GM19025 (cell line): ENCODE data around the gene DMTF1.
"Not testable (repeated sequence)": the region's sequence is repeated elsewhere in the genome, so short reads cannot be mapped to it uniquely, and the experiment has no call there.

Experiments used
- ATAC-seq: cut with Tn5 transposase; IDR thresholded peaks from one replicate; pipeline ENCODE4 v1.9.1; 2021; ENCODE audit warnings: mild to moderate bottlenecking, low read depth, moderate library complexity; ENCODE audit not compliant: unreplicated experiment

Gene DMTF1

GRCh38 chr7:87219545-87220025, 67.3 kb downstream of the DMTF1 start, which contains the start of gene TMEM243:
Gene TMEM243, minus strand, starts transcription at chr7:87219732. Its CDS starts 229 bp downstream, at chr7:87219503.
- ATAC-seq, result peak; percentile 37

DNA sequence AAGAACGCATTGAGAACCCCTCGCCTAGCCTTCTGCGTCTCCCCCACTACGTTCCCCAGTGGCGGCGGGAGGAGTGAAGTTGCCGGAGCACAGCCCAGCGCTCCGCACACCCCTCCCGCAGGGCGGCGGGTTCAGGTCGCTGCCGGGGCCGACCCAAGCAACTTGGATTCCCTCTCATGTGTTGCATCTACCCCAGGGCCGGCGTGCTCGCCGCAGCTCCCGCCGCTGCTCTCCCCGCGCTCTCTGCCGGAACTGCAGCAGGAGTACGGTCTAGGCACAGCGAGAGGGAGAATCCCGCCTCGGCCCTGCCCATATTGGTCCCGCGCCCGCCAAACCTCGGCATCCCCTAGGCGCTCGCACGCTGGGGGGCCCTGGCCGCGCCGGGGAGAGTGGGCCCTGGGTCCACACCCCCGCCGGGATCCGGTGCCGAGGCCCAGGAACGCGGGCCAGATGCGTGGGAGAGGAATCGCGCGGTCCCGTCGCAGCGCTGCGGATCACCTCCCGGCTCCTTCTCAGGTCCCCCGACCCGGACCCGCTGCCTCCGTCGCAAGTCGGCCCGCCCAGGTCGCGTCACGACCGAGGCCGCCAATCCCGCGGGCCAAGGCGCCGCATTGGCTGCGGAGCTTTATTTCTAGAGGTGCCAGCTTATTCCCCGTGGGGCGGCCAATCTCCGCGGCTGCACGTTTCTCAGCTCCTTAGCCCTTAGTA, 67.9 kb downstream of the DMTF1 start:
- peak; percentile 25 for ATAC-seq

DNA sequence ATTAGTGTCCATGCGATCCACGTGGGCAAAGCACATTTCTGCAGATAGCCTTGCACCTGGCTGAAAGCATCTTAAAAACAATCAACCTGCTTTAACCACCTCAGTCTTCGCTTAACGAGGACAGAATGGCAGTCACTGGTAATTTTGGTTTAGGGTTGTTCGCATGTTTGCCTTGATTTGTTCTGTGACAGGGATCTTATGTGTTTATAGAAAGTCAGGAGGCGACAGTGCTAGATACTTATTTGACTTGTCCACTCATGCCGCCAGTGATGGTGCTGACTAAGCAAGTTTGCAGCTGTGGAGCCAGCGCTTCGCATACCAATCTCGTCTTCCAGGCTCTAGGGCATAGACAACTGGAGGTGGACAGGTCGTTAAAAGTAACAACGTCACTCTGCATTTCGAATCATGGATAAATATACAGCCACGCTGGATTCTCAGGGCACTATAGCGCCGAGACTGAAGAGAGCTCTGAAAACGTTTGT, 68.5 kb downstream of the DMTF1 start:
- ATAC-seq, result no peak

GRCh38 chr7:87223666-87224065, 71.4 kb downstream of the DMTF1 start:
- no peak for ATAC-seq

DNA sequence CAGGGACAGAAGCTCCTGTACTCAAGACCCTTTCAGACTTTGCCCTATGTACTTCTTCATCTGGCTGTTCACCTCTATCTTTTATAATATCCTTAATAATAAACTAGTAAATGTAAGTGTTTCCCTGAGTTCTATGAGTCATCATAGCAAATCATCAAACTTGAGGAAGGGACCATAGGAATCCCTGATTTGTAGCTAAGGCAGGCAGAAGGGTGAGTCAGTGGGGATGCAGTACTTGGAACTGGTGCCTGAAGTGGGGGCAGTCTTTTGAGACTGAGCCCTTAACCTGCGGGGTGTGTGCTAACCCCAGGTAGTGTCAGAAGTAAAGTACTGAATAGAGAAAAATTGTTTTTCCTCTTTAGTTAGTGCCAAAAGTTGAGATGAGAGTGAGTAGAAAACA, 73.4 kb downstream of the DMTF1 start:
- no peak for ATAC-seq

DNA sequence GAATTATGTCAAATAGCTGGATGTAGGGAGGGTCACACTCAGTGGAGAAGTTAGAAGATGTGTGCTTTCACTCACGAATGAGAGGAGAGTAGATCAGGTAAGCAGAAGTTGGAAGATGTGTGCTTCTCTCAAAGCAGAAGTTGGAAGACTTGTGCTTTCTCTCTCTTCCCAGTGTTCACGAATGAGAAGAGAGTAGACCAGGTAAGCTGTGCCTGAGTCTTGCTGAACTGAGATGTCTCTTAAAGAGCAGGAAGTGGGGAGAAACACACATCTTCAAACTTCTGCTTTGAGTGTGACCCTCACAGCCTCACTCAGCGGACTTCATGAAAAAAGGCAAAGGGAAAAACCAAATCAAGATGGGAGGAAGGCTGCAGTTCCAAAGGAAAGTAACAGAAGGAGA, 74.2 kb downstream of the DMTF1 start:
- ATAC-seq, result no peak

GRCh38 chr7:87231258-87231657, 79.0 kb downstream of the DMTF1 start:
- ATAC-seq, result no peak

GRCh38 chr7:87231711-87232110, 79.5 kb downstream of the DMTF1 start:
- no peak for ATAC-seq

DNA sequence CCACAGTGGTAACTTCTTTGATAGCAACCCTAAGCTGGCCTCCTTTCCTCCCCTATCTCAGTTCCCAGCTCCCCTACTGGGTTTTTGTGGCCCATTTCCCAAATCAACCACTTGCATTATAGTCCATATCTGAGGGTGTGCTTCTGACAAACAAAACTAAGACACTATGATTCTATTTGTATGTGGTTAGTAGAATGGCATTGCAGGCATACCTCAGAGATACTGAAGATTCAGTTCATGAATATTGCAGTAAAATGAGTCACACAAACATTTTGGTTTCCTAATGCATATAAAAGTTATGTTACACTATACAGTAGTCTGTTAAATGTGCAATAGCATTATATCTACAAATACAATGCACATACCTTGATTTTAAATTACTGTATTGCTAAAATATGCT, 82.7 kb downstream of the DMTF1 start:
- ATAC-seq, result no peak

DNA sequence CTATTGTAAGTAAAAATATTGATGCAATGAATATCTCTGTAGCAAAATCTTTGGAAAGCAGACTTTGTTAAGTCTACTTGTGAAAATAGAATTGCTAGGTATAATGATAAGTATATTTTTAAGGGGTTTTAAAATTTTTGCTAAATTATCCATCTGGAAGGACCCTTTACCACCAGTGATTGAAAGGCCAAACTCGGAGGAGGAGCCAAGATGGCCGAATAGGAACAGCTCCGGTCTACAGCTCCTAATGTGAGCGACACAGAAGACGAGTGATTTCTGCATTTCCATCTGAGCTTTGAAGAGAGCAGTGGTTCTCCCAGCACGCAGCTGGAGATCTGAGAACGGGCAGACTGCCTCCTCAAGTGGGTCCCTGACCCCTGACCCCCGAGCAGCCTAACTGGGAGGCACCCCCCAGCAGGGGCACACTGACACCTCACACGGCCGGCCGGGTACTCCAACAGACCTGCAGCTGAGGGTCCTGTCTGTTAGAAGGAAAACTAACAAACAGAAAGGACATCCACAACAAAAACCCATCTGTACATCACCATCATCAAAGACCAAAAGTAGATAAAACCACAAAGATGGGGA, 86.3 kb downstream of the DMTF1 start:
- ATAC-seq, result not testable (repeated sequence)

GRCh38 chr7:87245671-87246070, 93.4 kb downstream of the DMTF1 start:
- ATAC-seq, result not testable (repeated sequence)
